ENCODE data around the gene TPPP2.

GRCh38 chr14:21022686-21023085 lies 7.3 kb upstream of the TPPP2 start:
- no peak for TF ChIP-seq POLR2A (IDR thresholded peaks at IDR 0.05)
- no peak for TF ChIP-seq CTCF (IDR thresholded peaks at IDR 0.05)
